GM19035 (cell line): ENCODE data around the gene HEATR5A.
"Not testable (repeated sequence)": the region's sequence is repeated elsewhere in the genome, so short reads cannot be mapped to it uniquely, and the experiment has no call there.

ENCODE experiments used
- ATAC-seq: cut with Tn5 transposase; IDR thresholded peaks from one replicate; pipeline ENCODE4 v1.9.1; 2021; ENCODE audit not compliant: unreplicated experiment

HEATR5A gene

GRCh38 chr14:31391473-31391872, 28.9 kb downstream of the HEATR5A start:
- no peak for ATAC-seq

- ATAC-seq: no peak
These were observed 30.4 kb downstream of the HEATR5A start for GRCh38 chr14:31389946-31390345.

GRCh38 chr14:31388687-31389413, 31.5 kb downstream of the HEATR5A start:
- ATAC-seq: no peak

- no peak for ATAC-seq
These were observed 33.3 kb downstream of the HEATR5A start for GRCh38 chr14:31387091-31387490.

GRCh38 chr14:31386271-31386670, 34.1 kb downstream of the HEATR5A start:
- ATAC-seq: no peak

GRCh38 chr14:31382221-31382620, 38.1 kb downstream of the HEATR5A start:
- ATAC-seq: no peak

GRCh38 chr14:31380106-31380505, 40.2 kb downstream of the HEATR5A start:
- no peak for ATAC-seq

- ATAC-seq: not testable (repeated sequence)
These were observed 41.0 kb downstream of the HEATR5A start for GRCh38 chr14:31379125-31379947.

GRCh38 chr14:31377433-31377832, 42.9 kb downstream of the HEATR5A start:
- ATAC-seq: no peak

GRCh38 chr14:31371646-31372045, 48.7 kb downstream of the HEATR5A start:
- ATAC-seq: no peak

- ATAC-seq: no peak
These were observed 56.8 kb downstream of the HEATR5A start for GRCh38 chr14:31363331-31364073.

GRCh38 chr14:31362746-31363145, 57.6 kb downstream of the HEATR5A start:
- no peak for ATAC-seq

GRCh38 chr14:31361761-31362160, 58.6 kb downstream of the HEATR5A start:
- not testable (repeated sequence) for ATAC-seq

- no peak for ATAC-seq
These were observed 59.3 kb downstream of the HEATR5A start for GRCh38 chr14:31360919-31361662.

GRCh38 chr14:31357279-31357678, 63.1 kb downstream of the HEATR5A start:
- no peak for ATAC-seq

- ATAC-seq: no peak
These were observed 74.3 kb downstream of the HEATR5A start for GRCh38 chr14:31346097-31346496.

- no peak for ATAC-seq
These were observed 79.1 kb downstream of the HEATR5A start for GRCh38 chr14:31341280-31341679.

GRCh38 chr14:31340297-31341063, 79.9 kb downstream of the HEATR5A start:
- ATAC-seq: no peak

- no peak for ATAC-seq
These were observed 80.6 kb downstream of the HEATR5A start for GRCh38 chr14:31339743-31340142.

GRCh38 chr14:31337331-31337730, 83.0 kb downstream of the HEATR5A start:
- ATAC-seq: no peak
